Lower leg skin (tissue), 3 donors: Measurements from ENCODE around the gene KXD1.

Experiments used
- CTCF ChIP-seq, 3 donors: fragments of 450-650 bp; IDR thresholded peaks; one replicate each; pipeline ENCODE4 v1.5.1; 2016; ENCODE audit warnings: antibody characterized with exemption in 3 of 3, mild to moderate bottlenecking in 3 of 3, moderate library complexity in 2 of 3
- POLR2A ChIP-seq, 2 donors: fragments of 450-650 bp; IDR thresholded peaks; one replicate each; pipeline ENCODE4 v1.6.1; 2016 to 2017; ENCODE audit warnings: antibody characterized with exemption in 2 of 2, mild to moderate bottlenecking in 1 of 2, moderate library complexity in 1 of 2

- no peak for TF ChIP-seq CTCF (IDR thresholded peaks at IDR 0.05)
- no peak for TF ChIP-seq POLR2A (IDR thresholded peaks at IDR 0.05)
Observed at GRCh38 chr19:18510216-18510615, 47.5 kb upstream of the KXD1 start.
